Non-pigmented ciliary epithelial cell (primary cell): ENCODE data around the gene RAD23B.
A peak's percentile ranks its signal among the peaks of the same experiment; 100 is the strongest.
"Not testable (repeated sequence)": the region's sequence is repeated elsewhere in the genome, so short reads cannot be mapped to it uniquely, and the experiment has no call there.

Experiments
- DNase-seq: peaks from one replicate; pipeline ENCODE4 v3.0.0-alpha.2; 2010; ENCODE audit warnings: low read depth

RAD23B gene

DNA sequence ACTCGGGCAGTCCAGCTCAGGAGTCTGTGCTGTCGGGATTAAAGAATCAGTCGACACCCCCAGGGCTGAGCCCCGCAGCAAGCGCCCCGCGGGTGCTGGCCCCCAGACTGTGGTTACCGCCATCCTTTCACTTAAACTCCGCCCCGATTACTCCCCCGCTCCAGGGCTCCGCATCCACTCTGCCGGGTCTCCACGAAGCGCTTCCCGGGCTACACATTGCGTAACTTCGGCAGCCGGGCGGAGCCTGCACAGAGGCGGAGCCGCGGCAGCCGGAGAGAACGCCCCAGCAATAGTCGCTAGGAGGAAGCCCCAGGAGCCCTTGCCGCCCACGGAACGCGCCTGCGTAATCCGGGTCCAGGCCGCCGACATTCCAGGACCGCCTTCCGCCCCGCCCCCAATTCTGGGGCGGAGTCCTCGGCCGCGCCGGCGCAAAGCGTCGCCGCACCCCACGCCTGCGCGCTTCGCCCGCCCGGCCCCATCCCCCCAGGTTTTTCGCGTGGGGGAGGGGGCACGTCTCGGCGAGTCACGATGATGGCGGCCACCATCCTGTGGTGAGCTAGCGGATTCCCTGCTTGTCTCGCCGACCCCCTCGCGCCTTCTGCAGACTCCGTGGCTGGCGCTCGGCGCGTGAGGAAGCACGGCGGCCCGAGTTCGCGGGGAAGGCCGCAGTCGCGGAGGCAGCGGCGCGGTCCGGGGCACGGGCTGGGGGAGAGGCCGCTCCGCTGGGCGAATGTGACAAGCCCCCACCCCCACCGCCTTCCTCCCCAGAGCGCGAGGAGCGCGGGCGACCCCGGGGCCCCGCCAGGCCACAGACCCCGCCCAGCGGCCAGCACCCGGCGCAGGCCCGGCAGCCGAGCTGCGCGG lies at the start of gene RAD23B:
TSS of gene RAD23B (plus strand) at position 521 of the 864 bp plus-strand sequence. CDS start 351 bp downstream, outside the sequence.
- peak; percentile 89 for DNase-seq

GRCh38 chr9:107235765-107236442 lies 47.2 kb upstream of the RAD23B start:
- no peak for DNase-seq

DNA sequence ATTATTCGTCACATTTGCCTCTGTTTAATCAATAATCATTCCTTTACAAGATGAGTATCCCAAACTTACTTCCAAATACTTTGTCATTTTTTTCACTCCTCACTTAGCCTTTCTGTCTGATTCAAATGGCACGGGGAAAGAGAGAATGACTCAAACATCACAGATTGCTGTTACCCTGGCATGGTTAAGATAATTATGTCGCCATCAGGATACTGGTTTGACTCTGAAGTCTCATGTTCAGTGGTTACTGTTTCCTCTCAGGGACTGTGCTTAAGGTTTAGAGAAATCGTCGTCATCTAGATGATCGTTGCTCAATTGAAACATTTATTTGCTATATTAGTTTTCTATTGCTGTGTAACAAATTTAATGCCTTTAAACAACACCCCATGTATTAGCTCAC lies 45.2 kb upstream of the RAD23B start:
- DNase-seq, result no peak

- DNase-seq, result no peak
These were observed 43.6 kb upstream of the RAD23B start for GRCh38 chr9:107239474-107239873.

GRCh38 chr9:107240260-107240659 lies 42.8 kb upstream of the RAD23B start:
- DNase-seq, result no peak

GRCh38 chr9:107242073-107243030 lies 40.7 kb upstream of the RAD23B start:
- no peak for DNase-seq

- DNase-seq, result peak; percentile 63
These were observed 39.3 kb upstream of the RAD23B start for GRCh38 chr9:107243742-107244141.

GRCh38 chr9:107246259-107247254 lies 36.5 kb upstream of the RAD23B start:
- no peak for DNase-seq

GRCh38 chr9:107248714-107249113 lies 34.4 kb upstream of the RAD23B start:
- DNase-seq, result no peak

- DNase-seq, result no peak
These were observed 33.9 kb upstream of the RAD23B start for GRCh38 chr9:107249131-107249533.

DNA sequence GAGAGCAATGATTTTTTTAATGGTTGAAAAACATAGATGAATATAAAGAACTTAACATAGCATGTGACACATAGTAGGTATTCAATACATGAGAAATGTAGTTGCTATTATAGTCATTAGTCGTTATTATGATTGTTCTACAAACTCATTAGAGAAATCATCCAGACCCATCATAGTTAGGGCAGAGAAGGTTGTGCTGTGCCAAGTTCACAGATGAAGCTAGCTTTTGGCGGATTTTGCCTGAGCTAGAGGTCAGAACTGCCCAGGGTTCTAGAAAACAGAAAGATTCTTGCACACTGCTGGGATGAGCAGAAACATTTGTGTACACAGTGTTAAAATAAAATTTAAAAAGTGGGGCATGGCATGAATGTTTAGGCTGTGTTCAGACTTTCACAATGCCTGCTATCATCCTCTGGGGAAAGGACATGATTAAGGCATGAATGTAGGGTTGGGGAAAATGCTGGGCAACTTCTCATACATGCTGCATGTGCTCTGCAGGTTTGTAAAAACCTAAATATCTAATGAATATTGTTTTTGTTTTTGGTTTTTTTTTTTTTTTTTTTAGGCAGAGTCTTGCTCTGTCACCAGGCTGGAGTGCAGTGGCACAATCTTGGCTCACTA lies 33.3 kb upstream of the RAD23B start:
- DNase-seq, result no peak

DNA sequence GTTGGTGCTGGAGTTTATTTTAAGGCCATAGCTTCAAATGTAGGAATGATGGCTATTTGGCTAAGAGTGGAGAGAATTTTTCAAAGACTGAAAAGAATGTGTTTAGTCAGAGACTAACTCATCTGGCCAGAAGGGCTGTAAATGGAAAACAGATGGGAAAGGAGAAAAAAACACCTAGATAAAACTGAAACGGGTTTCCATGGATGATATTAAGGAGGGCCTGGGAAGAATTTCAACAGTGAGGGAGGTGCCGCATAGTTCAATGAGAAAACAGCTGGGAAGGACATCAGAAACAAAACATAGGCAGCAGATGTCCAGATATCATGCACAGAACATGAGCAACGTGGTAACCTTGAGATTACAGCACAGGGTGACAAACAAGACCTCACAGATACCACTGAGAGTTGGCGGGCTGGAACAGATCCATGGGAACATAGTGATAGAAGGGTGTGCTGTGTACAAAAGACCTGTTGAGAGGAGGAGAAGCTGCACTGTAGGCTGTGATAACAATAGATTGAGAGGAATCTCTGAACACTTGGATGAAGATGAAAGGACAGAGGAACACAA lies 31.2 kb upstream of the RAD23B start:
- DNase-seq, result peak; percentile 75

- DNase-seq, result no peak
These were observed 24.2 kb upstream of the RAD23B start for GRCh38 chr9:107258919-107259318.

- DNase-seq, result not testable (repeated sequence)
These were observed 23.2 kb upstream of the RAD23B start for GRCh38 chr9:107259751-107260313.

DNA sequence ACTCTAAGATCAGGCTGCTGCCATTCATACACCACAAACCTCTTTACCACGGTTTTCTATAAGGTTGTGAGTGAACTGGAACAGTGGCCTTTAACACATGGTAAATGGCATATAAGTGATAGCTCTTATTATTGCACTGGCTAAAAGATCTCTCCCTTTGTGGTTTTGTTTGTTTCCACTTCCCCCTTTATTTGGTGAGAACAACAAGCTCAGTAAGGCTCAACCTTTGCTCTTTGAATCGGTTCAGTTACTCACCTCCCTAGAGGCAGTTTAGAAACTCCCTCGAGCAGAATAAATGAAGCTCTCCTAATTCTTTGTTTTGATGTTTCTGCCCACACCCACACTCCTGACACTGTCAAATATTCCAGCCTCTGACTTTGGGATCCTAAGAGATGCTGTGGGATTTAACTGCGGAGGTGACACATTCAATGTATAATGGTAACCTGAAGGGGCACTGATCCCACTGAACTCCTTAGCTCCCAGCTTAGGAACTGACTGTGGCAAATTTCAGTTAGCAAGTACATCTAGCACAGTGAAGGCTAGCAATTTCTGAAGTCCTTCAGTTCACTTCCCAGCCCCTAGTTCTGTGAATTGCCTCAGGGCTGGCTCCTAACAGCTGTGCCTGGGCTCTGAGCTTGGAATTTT lies 22.5 kb upstream of the RAD23B start:
- DNase-seq, result no peak

DNA sequence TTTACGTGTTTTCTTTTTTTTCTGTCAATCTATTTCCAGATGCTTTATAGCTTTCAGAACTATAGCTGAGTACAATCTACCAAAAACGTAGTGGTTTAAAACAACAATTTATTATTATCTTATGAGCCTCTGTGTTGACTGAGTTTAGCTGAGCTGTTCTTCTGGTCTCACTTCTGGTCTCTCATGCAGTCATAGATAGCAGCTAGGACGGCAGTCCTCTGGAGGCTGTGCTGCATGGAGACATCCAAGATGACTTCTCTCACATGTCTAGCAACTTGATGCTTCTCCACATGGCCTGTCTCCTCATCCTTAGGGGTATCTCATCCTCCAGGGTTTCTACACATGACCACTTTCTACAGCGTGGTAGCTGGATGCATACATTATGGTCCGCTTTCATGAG lies 22.0 kb upstream of the RAD23B start:
- DNase-seq, result no peak

DNA sequence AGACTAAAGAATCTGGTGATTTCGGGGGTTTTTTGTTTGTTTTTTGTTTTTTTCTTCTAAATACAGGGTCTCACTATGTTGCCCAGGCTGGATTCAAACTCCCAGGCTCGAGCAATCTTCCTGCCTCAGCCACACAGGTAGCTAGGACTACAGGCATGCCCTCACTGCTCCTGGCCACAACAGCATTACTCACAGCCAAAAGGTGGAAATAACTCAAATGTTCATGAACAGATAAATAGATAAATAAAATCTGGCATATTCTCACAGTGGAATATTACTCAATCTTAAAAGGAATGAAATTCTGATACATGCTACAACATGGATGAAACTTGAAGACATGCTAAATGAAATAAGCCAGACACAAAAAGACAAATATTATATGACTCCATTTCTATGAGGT lies 19.8 kb upstream of the RAD23B start:
- no peak for DNase-seq

- DNase-seq, result no peak
These were observed 16.3 kb upstream of the RAD23B start for GRCh38 chr9:107266624-107267368.

DNA sequence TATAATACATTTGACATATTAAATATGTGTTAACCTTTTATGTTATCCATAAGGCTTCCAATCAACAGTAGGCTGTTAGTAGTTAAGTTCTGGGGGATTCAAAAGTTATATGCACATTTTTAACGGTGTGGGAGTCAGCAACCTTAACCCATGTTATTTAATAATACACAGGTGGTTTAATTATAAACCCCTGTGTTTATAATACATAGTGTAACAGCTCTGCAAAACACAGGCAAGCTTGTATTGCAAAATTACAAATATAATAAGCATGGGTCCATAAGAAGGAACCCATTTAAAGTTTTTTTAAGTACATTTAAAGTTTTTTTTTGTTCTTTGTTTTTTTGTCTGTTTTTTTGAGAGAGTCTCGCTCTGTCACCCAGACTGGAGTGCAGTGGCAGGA lies 14.5 kb upstream of the RAD23B start:
- DNase-seq, result no peak
